ENCODE data around the gene GABBR1. TPM values are rescaled to one million over a fixed set of nuclear protein-coding genes. Genes with fewer than 3 reads are reported as not detected.

GABBR1 gene
- total RNA-seq, 1 donor from 2014 or later: 19.3 TPM

DNA sequence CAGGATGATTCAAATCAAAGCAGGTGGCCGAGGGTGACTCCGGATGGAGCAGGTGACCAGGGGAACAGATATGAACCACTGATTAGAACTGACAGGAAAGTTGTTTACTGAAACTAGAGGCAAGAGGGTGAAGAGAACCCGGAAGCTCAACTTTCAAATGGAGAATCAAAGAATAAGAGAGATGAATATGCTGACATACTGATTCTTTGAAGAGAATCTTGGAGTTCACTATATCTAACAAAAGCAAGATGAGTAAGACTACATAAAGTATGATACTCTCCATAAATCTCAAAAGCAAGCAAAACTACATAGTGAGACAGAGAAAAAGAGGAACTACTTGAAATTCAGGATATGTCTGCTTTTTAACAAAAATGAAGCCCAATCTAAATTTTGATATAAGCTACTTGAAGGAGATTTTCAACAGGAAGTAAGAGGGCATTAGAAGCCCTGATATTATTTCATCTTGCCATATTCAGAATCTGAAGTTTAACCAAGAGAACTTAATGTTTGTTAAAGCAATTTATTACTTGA lies 69.5 kb downstream of the GABBR1 start:
- TF ChIP-seq, protein P1, sequence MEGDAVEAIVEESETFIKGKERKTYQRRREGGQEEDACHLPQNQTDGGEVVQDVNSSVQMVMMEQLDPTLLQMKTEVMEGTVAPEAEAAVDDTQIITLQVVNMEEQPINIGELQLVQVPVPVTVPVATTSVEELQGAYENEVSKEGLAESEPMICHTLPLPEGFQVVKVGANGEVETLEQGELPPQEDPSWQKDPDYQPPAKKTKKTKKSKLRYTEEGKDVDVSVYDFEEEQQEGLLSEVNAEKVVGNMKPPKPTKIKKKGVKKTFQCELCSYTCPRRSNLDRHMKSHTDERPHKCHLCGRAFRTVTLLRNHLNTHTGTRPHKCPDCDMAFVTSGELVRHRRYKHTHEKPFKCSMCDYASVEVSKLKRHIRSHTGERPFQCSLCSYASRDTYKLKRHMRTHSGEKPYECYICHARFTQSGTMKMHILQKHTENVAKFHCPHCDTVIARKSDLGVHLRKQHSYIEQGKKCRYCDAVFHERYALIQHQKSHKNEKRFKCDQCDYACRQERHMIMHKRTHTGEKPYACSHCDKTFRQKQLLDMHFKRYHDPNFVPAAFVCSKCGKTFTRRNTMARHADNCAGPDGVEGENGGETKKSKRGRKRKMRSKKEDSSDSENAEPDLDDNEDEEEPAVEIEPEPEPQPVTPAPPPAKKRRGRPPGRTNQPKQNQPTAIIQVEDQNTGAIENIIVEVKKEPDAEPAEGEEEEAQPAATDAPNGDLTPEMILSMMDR (IDR thresholded peaks at IDR 0.05; ENCODE audit: borderline replicate concordance): no peak
- H3K9me3 ChIP-seq (replicated peaks): no peaks in the 10 kb centered on the region
- H3K4me1 ChIP-seq: no peaks in the 10 kb centered on the region
- peaks cover 88% of the 10 kb centered on the region for H3K27me3 ChIP-seq (ENCODE audit: low read depth)
- H3K36me3 ChIP-seq: no peaks in the 10 kb centered on the region
- no peak for DNase-seq
- no peak overlapping the region for H3K27ac ChIP-seq (replicated peaks)
- intact Hi-C loops (cut with micrococcal nuclease): no loop called here
- H3K4me3 ChIP-seq: no peak overlapping the region

DNA sequence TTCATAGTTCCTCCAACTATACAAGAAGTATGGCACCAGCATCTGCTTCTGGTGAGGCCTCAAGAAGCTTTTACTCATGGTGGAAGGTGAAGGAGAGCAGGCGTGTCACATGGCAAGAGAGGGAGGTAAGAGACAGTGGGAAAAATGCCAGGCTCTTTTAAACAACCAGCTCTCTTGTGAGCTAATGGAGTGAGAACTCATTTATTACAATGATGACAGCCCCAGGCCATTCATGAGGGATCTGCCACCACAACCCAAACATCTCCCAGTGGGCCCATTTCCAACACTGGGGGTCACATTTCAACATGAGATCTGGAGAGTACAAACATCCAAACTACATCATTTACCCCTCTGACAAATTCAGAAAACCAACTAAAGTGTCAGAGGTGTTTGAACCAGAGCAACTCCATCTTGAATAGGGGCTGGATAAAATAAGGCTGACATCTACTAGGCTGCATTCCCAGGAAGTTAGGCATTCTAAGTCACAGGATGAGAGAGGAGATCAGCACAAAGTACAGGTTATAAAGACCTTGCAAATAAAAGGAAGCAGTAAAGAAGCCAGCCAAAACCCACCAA lies 71.3 kb downstream of the GABBR1 start:
- no peaks in the 10 kb centered on the region for H3K9me3 ChIP-seq (replicated peaks)
- H3K27me3 ChIP-seq (ENCODE audit: low read depth): peaks cover 95% of the 10 kb centered on the region
- H3K27ac ChIP-seq (replicated peaks): no peak overlapping the region
- intact Hi-C loops (cut with micrococcal nuclease): no loop called here
- no peak for DNase-seq
- H3K4me1 ChIP-seq: no peaks in the 10 kb centered on the region
- no peak overlapping the region for H3K4me3 ChIP-seq
- TF ChIP-seq, protein P1 (IDR thresholded peaks at IDR 0.05; ENCODE audit: borderline replicate concordance): no peak
- no peaks in the 10 kb centered on the region for H3K36me3 ChIP-seq

DNA sequence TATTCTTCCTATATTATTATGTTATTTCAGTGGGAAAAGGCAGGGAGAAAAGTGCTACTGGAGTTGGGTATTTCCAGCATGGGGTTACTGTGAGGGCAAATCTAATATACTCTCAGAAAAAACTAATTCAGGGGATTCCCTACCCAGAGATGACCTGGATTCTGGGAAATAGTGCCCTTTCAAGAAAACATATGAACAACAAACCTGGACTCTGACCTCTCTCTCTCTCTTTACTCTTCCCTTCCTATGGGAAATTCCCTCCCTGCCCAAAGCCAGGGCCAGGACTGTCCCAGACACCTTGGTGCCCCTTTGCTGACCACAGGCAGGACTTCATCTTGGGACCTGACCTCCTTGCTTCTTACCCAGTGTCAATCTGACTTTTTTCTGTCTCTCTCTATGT lies 71.9 kb downstream of the GABBR1 start:
- Histone ChIP-seq H3K4me3 (no peak overlapping the region), H3K36me3 (no peaks in the 10 kb centered on the region), H3K27me3 (ENCODE audit: low read depth) (peaks cover 95% of the 10 kb centered on the region), H3K4me1 (no peaks in the 10 kb centered on the region), H3K27ac (replicated peaks) (no peak overlapping the region), H3K9me3 (replicated peaks) (no peaks in the 10 kb centered on the region)
- DNase-seq: no peak
- TF ChIP-seq, protein P1 (IDR thresholded peaks at IDR 0.05; ENCODE audit: borderline replicate concordance): no peak
- intact Hi-C loops (cut with micrococcal nuclease): no loop called here

DNA sequence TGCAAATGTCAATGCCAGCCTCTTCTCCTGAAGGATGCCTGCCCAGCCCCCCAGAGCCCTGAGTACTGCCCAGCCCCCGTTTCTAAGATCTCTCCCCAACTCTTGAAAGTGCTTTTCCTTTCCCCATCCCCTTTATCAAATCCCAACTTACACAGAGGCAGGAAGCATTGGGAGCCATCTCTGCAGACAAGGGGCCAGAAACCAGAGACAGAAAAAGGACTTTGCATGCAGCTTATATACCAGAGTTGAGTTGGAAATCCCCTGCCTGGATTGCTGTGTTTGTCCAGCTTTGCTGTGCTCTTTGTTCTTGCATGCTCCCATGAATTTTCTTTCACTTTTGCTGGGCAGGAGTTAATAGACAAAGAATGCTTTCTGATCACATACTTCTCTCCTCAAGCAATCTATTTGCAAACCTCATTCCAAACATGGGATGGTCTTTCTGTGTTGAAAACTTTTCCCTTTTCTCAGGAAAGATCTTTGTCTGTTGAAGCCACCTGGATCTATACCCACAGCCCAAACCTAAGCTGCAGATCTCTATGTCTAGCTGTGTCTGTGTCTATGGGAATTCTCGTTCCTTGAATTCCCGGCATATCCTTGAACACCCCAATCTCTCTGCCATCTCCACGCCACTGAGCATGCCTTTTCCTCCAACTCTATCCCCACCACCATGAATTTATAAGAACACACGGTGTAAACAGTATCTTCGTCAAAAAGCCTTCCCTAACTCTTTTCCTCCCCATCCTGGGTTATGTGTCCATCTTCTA lies 73.3 kb downstream of the GABBR1 start, which contains the start of gene UBD:
TSS of gene UBD (minus strand) at position 209 of the 764 bp plus-strand sequence. CDS start at position 178, 31 bp downstream.
- no peaks in the 10 kb centered on the region for H3K9me3 ChIP-seq (replicated peaks)
- H3K27ac ChIP-seq (replicated peaks): no peak within 1 kb of the TSS
- no peak within 1 kb of the TSS for H3K4me3 ChIP-seq
- DNase-seq: no peak
- peaks cover 95% of the 10 kb centered on the region for H3K27me3 ChIP-seq (ENCODE audit: low read depth)
- H3K4me1 ChIP-seq: no peaks in the 10 kb centered on the region
- intact Hi-C loops (cut with micrococcal nuclease): no loop called here
- TF ChIP-seq, protein P1 (IDR thresholded peaks at IDR 0.05; ENCODE audit: borderline replicate concordance): no peak
- H3K36me3 ChIP-seq: no peaks in the 10 kb centered on the region

DNA sequence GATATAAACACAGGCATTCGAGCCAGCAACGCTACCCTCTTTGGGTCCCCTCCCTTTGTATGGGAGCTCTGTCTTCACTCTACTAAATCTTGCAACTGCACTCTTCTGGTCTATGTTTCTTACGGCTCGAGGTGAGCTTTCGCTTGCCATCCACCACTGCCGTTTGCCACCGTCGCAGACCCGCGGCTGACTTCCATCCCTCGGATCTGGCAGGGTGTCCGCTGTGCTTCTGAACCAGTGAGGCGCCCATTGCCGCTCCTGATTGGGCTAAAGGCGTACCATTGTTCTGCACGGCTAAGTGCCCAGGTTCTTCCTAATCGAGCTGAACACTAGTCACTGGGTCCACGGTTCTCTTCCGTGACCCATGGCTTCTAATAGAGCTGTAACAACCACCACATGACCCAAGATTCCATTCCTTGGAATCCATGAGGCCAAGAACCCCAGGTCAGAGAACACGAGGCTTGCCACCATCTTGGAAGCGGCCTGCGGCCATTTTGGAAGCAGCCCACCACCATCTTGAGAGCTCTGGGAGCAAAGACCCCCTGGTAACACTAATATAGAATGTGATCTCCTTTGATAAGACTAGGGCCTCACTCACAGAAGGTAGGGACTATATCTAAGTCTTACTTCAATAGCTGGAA lies 74.4 kb downstream of the GABBR1 start:
- no peak for DNase-seq
- Histone ChIP-seq H3K4me3 (no peak overlapping the region), H3K36me3 (no peaks in the 10 kb centered on the region)

More for the DNA sequence above, 74.4 kb downstream of the GABBR1 start:
- TF ChIP-seq, protein P1 (IDR thresholded peaks at IDR 0.05; ENCODE audit: borderline replicate concordance): no peak
- Histone ChIP-seq H3K27me3 (ENCODE audit: low read depth) (peaks cover 95% of the 10 kb centered on the region), H3K9me3 (replicated peaks) (no peaks in the 10 kb centered on the region), H3K27ac (replicated peaks) (no peak overlapping the region), H3K4me1 (peaks cover 7% of the 10 kb centered on the region)
- intact Hi-C loops (cut with micrococcal nuclease): no loop called here
